Erythroblast (primary cell): Measurements from ENCODE around the gene LARGE1.

Experiments
- GATA1 ChIP-seq: IDR thresholded peaks from 2 replicates; pipeline ENCODE4 v1.6.1; 2011; ENCODE audit warnings: low read depth, mild to moderate bottlenecking, control low read depth, low read length, moderate library complexity
- POLR2A ChIP-seq: IDR thresholded peaks from 2 replicates; pipeline ENCODE4 v1.6.1; 2011; ENCODE audit warnings: mild to moderate bottlenecking, low read length

GRCh38 chr22:33247758-33248157, 672.5 kb downstream of the LARGE1 start:
- TF ChIP-seq POLR2A (no peak), GATA1 (no peak)
